Activated naive CD4-positive, alpha-beta T cell treated with anti-CD3 and anti-CD28 coated beads for 36 hours (primary cell): Measurements from ENCODE around the gene KRTAP19-7. TPM values are rescaled to one million over a fixed set of nuclear protein-coding genes. Genes with fewer than 3 reads are reported as not detected.

Experiments used
- CTCF ChIA-PET: fragments of 350-600 bp; sonication (Branson Sonifier 250); formaldehyde crosslinking; loops from one replicate; lab custom pipeline; 2021; ENCODE audit warnings: antibody characterized with exemption; lab: Charles Lee
- DNase-seq: peaks from one replicate; pipeline ENCODE4 v3.0.0-alpha.2; 2020
- H3K27ac Mint-ChIP-seq: one replicate; pipeline ENCODE4 v1.8.0; 2021; ENCODE audit warnings: mild to moderate bottlenecking, mixed read lengths
- H3K27me3 Mint-ChIP-seq: one replicate; pipeline ENCODE4 v1.8.0; 2021; ENCODE audit warnings: low read depth, mixed read lengths
- H3K36me3 Mint-ChIP-seq: one replicate; pipeline ENCODE4 v1.8.0; 2021; ENCODE audit warnings: low read depth, mixed read lengths
- H3K4me1 Mint-ChIP-seq: one replicate; pipeline ENCODE4 v1.8.0; 2021; ENCODE audit warnings: low read depth, mixed read lengths
- H3K4me3 Mint-ChIP-seq: one replicate; pipeline ENCODE4 v1.8.0; 2021; ENCODE audit warnings: mild to moderate bottlenecking, moderate library complexity, mixed read lengths
- H3K9me3 Mint-ChIP-seq: one replicate; pipeline ENCODE4 v1.8.0; 2021; ENCODE audit warnings: mixed read lengths
- intact Hi-C: fragments of 100-400 bp; cut with micrococcal nuclease; formaldehyde crosslinking; loops from one replicate; pipeline ENCODE4 v1.15.1; 2023
- total RNA-seq, 2 experiments: library from RNA; stranded (reverse); gene quantifications; one replicate each; pipeline ENCODE4 v1.2.3, GENCODE V29; 2021

The KRTAP19-7 gene
- total RNA-seq, 2 experiments from 2014 or later, result not detected

GRCh38 chr21:30561957-30562356 is 843 bp upstream of the KRTAP19-7 start:
- Mint-ChIP-seq H3K36me3 (no peaks in the 10 kb centered on the region), H3K4me1 (no peaks in the 10 kb centered on the region), H3K27me3 (no peaks in the 10 kb centered on the region), H3K9me3 (no peaks in the 10 kb centered on the region), H3K27ac (no peak overlapping the region), H3K4me3 (no peak overlapping the region)
- no peak for DNase-seq
- intact Hi-C loops, result no loop called here
- CTCF ChIA-PET, result no interaction called here

DNA sequence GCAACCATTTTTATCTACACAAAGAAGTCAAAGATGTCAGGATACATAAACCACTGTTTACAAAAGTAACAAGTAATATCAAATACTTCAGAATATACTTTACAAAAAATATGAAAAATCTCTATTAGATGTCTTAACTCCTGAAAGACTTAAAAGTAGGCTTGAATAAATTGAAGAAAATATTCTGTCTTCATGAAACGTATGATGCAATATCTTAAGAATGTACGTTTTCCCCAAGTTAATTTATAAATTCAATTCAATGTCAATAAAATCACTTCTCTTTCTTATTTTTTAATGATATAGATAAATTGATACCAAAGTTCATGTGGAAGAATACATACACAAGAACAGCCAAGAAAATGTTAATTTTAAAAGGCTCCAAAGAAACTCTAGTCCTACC is 6.0 kb downstream of the KRTAP19-7 start:
- peaks cover 4% of the 10 kb centered on the region for H3K9me3 Mint-ChIP-seq
- no peak overlapping the region for H3K27ac Mint-ChIP-seq
- DNase-seq, result no peak
- no peaks in the 10 kb centered on the region for H3K36me3 Mint-ChIP-seq
- H3K27me3 Mint-ChIP-seq, result no peaks in the 10 kb centered on the region
- intact Hi-C loops, result no loop called here
- H3K4me1 Mint-ChIP-seq, result no peaks in the 10 kb centered on the region
- CTCF ChIA-PET, result no interaction called here
- no peak overlapping the region for H3K4me3 Mint-ChIP-seq

DNA sequence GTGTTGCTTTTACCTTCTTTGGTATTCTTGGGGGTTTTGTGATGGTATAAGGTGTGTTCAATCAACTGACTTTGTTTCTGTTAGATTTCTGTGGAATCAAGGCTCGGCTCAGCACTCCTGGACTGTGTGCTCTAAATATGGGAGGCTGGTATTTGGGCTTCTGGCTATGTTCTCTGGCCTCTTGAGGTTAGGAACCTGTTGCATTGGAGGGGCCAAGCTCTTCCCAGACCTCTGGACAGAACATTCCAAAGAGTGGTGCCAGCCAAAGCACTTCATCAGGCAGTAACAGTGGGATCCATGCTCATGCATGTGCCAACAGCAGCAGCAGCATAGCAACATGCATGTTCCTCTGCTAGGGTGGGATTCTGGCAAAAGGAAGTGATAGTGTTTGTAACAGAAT is 8.3 kb downstream of the KRTAP19-7 start:
- no peaks in the 10 kb centered on the region for H3K4me1 Mint-ChIP-seq
- no peak overlapping the region for H3K27ac Mint-ChIP-seq
- no peak overlapping the region for H3K4me3 Mint-ChIP-seq
- H3K27me3 Mint-ChIP-seq, result no peaks in the 10 kb centered on the region
- CTCF ChIA-PET, result no interaction called here
- DNase-seq, result no peak
- peaks cover 4% of the 10 kb centered on the region for H3K9me3 Mint-ChIP-seq
- intact Hi-C loops, result no loop called here
- H3K36me3 Mint-ChIP-seq, result no peaks in the 10 kb centered on the region

DNA sequence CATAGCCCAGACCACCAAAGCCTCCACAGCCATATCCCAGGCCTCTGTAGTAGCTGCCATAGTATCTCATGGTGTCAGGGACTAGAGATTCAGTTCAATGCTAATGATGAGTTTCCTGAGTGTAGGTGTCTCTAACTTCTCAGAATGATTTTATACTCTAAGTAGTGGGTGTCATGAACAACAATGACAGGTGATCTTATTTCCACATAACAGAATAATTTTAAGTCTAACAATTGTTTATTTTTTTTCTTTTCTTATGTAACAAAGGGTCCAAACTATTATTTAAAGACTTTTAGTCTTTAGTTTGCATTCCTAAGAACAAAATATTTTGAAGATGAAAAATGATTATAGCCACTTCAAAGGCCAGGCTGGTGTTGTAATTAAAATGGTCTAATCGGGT is 19.4 kb downstream of the KRTAP19-7 start, which contains the start of gene KRTAP19-6:
Gene KRTAP19-6 (minus strand): TSS at position 101 of the 400 bp plus-strand sequence. CDS start 31 bp downstream, at position 70.
- H3K27me3 Mint-ChIP-seq, result no peaks in the 10 kb centered on the region
- no peak for DNase-seq
- no peaks in the 10 kb centered on the region for H3K36me3 Mint-ChIP-seq
- H3K9me3 Mint-ChIP-seq, result peaks cover 2% of the 10 kb centered on the region
- no peak within 1 kb of the TSS for H3K4me3 Mint-ChIP-seq
- intact Hi-C loops, result no loop called here
- CTCF ChIA-PET, result no interaction called here
- no peaks in the 10 kb centered on the region for H3K4me1 Mint-ChIP-seq
- no peak within 1 kb of the TSS for H3K27ac Mint-ChIP-seq

GRCh38 chr21:30518876-30519275 is 42.2 kb downstream of the KRTAP19-7 start:
- Mint-ChIP-seq H3K4me1 (no peaks in the 10 kb centered on the region), H3K27ac (no peak overlapping the region), H3K36me3 (no peaks in the 10 kb centered on the region), H3K27me3 (peaks cover 1% of the 10 kb centered on the region), H3K9me3 (peaks cover 4% of the 10 kb centered on the region), H3K4me3 (no peak overlapping the region)
- DNase-seq, result no peak
- CTCF ChIA-PET, result no interaction called here
- intact Hi-C loops, result no loop called here

DNA sequence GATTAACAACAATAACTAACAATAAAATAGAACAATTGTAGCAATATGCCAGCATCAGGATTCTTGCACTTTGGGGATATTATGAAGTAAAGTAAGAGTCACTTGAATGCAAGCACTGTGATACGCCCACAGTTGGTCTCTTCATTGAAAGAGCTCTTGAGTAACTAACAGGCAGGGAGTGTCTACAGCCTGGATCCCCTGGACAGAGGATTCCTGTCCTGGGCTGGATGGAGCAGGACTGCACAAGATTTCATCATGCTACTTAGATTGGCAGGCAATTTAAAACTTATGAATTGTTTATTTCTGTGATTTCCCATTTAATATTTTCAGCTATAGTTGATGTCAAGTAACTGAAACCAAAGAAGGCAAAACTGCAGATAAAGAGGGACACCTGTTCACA is 45.4 kb downstream of the KRTAP19-7 start:
- Mint-ChIP-seq H3K27ac (no peak overlapping the region), H3K4me3 (no peak overlapping the region), H3K36me3 (no peaks in the 10 kb centered on the region), H3K9me3 (no peaks in the 10 kb centered on the region), H3K27me3 (peaks cover 1% of the 10 kb centered on the region), H3K4me1 (no peaks in the 10 kb centered on the region)
- no peak for DNase-seq
- intact Hi-C loops, result no loop called here
- CTCF ChIA-PET, result no interaction called here

Other genes starting within 250 kb of the KRTAP19-7 start
- gene KRTAP26-1, start 241.0 kb downstream of the KRTAP19-7 start, total RNA-seq, result not detected
- not detected for gene KRTAP27-1, start 223.6 kb downstream of the KRTAP19-7 start, total RNA-seq
- gene KRTAP23-1, start 212.7 kb downstream of the KRTAP19-7 start, total RNA-seq, result not detected
- not detected for gene KRTAP13-2, start 189.0 kb downstream of the KRTAP19-7 start, total RNA-seq
- gene KRTAP13-1, start 165.3 kb downstream of the KRTAP19-7 start, total RNA-seq, result not detected
- not detected for gene KRTAP13-3, start 135.4 kb downstream of the KRTAP19-7 start, total RNA-seq
- not detected for gene KRTAP13-4, start 131.1 kb downstream of the KRTAP19-7 start, total RNA-seq
- gene KRTAP15-1, start 121.0 kb downstream of the KRTAP19-7 start, total RNA-seq, result not detected
- gene KRTAP19-1, start 80.9 kb downstream of the KRTAP19-7 start, total RNA-seq, result not detected
- not detected for gene KRTAP19-2, start 73.9 kb downstream of the KRTAP19-7 start, total RNA-seq
- gene KRTAP19-3, start 69.3 kb downstream of the KRTAP19-7 start, total RNA-seq, result not detected
- gene KRTAP19-4, start 64.1 kb downstream of the KRTAP19-7 start, total RNA-seq, result not detected
- gene KRTAP19-5, start 59.2 kb downstream of the KRTAP19-7 start, total RNA-seq, result not detected
- gene KRTAP19-6, start 19.4 kb downstream of the KRTAP19-7 start, total RNA-seq, result not detected
- not detected for gene KRTAP22-2, start 29.1 kb upstream of the KRTAP19-7 start, total RNA-seq
- not detected for gene KRTAP6-3, start 31.1 kb upstream of the KRTAP19-7 start, total RNA-seq
- not detected for gene KRTAP6-2, start 37.6 kb upstream of the KRTAP19-7 start, total RNA-seq
- not detected for gene KRTAP22-1, start 39.8 kb upstream of the KRTAP19-7 start, total RNA-seq
- gene KRTAP6-1, start 52.6 kb upstream of the KRTAP19-7 start, total RNA-seq, result not detected
- gene KRTAP20-1, start 55.1 kb upstream of the KRTAP19-7 start, total RNA-seq, result not detected
- not detected for gene KRTAP20-4, start 59.3 kb upstream of the KRTAP19-7 start, total RNA-seq
- gene KRTAP20-2, start 73.9 kb upstream of the KRTAP19-7 start, total RNA-seq, result not detected
- gene KRTAP20-3, start 81.5 kb upstream of the KRTAP19-7 start, total RNA-seq, result not detected
- not detected for gene KRTAP21-3, start 157.5 kb upstream of the KRTAP19-7 start, total RNA-seq
- not detected for gene KRTAP21-2, start 185.9 kb upstream of the KRTAP19-7 start, total RNA-seq
- not detected for gene KRTAP21-1, start 194.1 kb upstream of the KRTAP19-7 start, total RNA-seq